ENCODE measurements around the gene GASK1B. TPM values are rescaled to one million over a fixed set of nuclear protein-coding genes. Genes with fewer than 3 reads are reported as not detected.

The GASK1B gene
- total RNA-seq, 2 donors from 2014 or later, result 15.5 to 22.3 TPM

DNA sequence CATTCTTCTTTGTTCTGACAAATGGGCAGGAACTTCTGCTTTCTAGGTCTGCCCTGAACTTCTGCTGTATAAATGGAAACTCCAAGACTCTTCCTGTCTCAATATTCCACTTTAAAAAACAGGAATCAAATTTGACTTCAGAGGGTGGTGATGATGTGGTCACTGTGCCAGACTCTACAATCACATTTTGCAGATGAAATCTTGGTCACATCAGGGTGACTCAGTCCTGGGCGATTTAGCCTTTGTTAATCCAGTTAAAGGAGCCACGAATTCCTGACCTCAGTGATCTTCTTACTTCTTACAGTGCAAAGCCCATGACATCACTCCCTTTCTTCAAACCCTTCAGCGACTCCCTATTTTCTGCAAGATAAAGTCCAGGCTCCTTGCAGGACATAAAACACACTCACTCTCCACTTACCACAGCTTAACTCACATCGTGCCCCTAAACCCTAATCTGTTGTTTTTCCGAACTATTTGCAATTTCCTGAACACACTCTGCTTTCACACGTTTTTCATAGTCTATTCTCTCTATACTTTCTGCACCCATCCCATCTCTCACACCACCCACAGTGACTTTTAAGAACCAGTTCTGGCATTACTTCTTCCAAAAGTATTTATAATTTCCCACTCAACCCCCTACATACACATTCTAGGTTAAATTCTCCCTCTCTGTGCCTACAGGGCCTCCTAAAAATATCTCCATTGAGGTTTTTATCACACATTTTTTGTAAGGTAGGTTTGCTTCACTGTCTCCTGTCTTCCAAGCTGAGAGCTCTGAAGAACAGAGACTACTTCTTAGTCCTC, 11.1 kb downstream of the GASK1B start:
- Histone ChIP-seq H3K4me3 (no peak overlapping the region), H3K4me1 (peaks cover 6% of the 10 kb centered on the region), H3K9me3 (no peaks in the 10 kb centered on the region), H3K27ac (peak overlapping the region in 2 of 4 donors; percentile 10 to 12), H3K36me3 (replicated peaks in 1 of 2; ENCODE audit: insufficient read depth in 1 of 2, low read depth in 2 of 2) (no peaks in the 10 kb centered on the region), H3K27me3 (no peaks in the 10 kb centered on the region)
- intact Hi-C loops (cut with DNase I), result no loop called here
- TF ChIP-seq POLR2A (IDR thresholded peaks at IDR 0.05), result no peak
- TF ChIP-seq, protein P1, sequence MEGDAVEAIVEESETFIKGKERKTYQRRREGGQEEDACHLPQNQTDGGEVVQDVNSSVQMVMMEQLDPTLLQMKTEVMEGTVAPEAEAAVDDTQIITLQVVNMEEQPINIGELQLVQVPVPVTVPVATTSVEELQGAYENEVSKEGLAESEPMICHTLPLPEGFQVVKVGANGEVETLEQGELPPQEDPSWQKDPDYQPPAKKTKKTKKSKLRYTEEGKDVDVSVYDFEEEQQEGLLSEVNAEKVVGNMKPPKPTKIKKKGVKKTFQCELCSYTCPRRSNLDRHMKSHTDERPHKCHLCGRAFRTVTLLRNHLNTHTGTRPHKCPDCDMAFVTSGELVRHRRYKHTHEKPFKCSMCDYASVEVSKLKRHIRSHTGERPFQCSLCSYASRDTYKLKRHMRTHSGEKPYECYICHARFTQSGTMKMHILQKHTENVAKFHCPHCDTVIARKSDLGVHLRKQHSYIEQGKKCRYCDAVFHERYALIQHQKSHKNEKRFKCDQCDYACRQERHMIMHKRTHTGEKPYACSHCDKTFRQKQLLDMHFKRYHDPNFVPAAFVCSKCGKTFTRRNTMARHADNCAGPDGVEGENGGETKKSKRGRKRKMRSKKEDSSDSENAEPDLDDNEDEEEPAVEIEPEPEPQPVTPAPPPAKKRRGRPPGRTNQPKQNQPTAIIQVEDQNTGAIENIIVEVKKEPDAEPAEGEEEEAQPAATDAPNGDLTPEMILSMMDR (IDR thresholded peaks at IDR 0.05), result no peak
- 51 to 59% methylated on average over 6 of the region's 6 CpGs for WGBS, 2 donors
- DNase-seq, result peak in 1 of 4 donors; percentile 58
- peak; percentile 67 for ATAC-seq

- ATAC-seq (no peak), DNase-seq (no peak)
- Histone ChIP-seq H3K36me3 (replicated peaks in 1 of 2; ENCODE audit: insufficient read depth in 1 of 2, low read depth in 2 of 2) (no peaks in the 10 kb centered on the region), H3K4me3 (no peak overlapping the region), H3K27me3 (no peaks in the 10 kb centered on the region), H3K4me1 (peaks cover 3% of the 10 kb centered on the region), H3K27ac (no peak overlapping the region), H3K9me3 (no peaks in the 10 kb centered on the region)
- intact Hi-C loops (cut with DNase I), result no loop called here
- WGBS, 2 donors, result 63 to 74% methylated on average over 4 of the region's 4 CpGs
- TF ChIP-seq, protein P1 (IDR thresholded peaks at IDR 0.05), result no peak
- TF ChIP-seq POLR2A (IDR thresholded peaks at IDR 0.05), result no peak
Measured at GRCh38 chr4:158159718-158160094, 13.1 kb downstream of the GASK1B start.

GRCh38 chr4:158159054-158159717, 13.6 kb downstream of the GASK1B start:
- no peaks in the 10 kb centered on the region for H3K36me3 ChIP-seq (replicated peaks in 1 of 2; ENCODE audit: insufficient read depth in 1 of 2, low read depth in 2 of 2)
- intact Hi-C loops (cut with DNase I), result no loop called here
- ATAC-seq (no peak), DNase-seq (no peak)
- TF ChIP-seq POLR2A (IDR thresholded peaks at IDR 0.05), result no peak
- TF ChIP-seq, protein P1 (IDR thresholded peaks at IDR 0.05), result no peak
- H3K27ac ChIP-seq, result no peak overlapping the region
- no peaks in the 10 kb centered on the region for H3K4me1 ChIP-seq
- no peak overlapping the region for H3K4me3 ChIP-seq
- no peaks in the 10 kb centered on the region for H3K27me3 ChIP-seq
- H3K9me3 ChIP-seq, result no peaks in the 10 kb centered on the region
- WGBS, 2 donors, result 75 to 80% methylated on average over 3 of the region's 3 CpGs

DNA sequence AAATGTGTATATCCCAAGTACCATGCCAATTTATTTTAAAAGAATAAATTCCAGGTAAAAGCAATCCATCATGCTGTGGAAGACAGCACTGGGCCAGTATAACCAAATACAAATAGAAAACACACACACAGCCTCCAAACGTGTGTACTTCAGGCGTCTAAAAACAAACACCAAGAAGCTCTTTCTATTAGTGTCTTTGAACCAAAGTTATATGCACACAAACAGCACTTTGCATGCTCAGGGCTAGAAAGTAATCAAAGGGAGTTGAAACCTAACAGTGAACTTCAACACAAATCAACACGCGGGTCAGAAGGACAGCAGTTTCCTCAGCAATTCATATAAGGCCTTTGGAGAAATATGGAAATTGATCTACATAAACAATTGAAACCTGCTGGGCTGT, 15.4 kb downstream of the GASK1B start:
- no peak overlapping the region for H3K4me3 ChIP-seq
- H3K27ac ChIP-seq, result no peak overlapping the region
- no peaks in the 10 kb centered on the region for H3K4me1 ChIP-seq
- TF ChIP-seq POLR2A (IDR thresholded peaks at IDR 0.05), result no peak
- TF ChIP-seq, protein P1 (IDR thresholded peaks at IDR 0.05), result no peak
- no peaks in the 10 kb centered on the region for H3K36me3 ChIP-seq (replicated peaks in 1 of 2; ENCODE audit: insufficient read depth in 1 of 2, low read depth in 2 of 2)
- no peaks in the 10 kb centered on the region for H3K27me3 ChIP-seq
- intact Hi-C loops (cut with DNase I), result no loop called here
- no peak for DNase-seq
- H3K9me3 ChIP-seq, result no peaks in the 10 kb centered on the region
- WGBS, 2 donors, result 46 to 55% methylated on average over 4 of the region's 4 CpGs
- no peak for ATAC-seq
